Measurements from ENCODE around the gene TCTN3.

TCTN3 gene

GRCh38 chr10:95653895-95654294, 39.8 kb downstream of the TCTN3 start:
- Histone ChIP-seq H3K4me1 (ENCODE audit: control insufficient read depth in 1 of 2, insufficient read depth in 2 of 2, low read length in 2 of 2) (peaks cover 0 to 4% of the 10 kb centered on the region in 2 donors), H3K4me3 (ENCODE audit: low read depth in 1 of 2, low read length in 2 of 2) (no peak overlapping the region), H3K9me3 (ENCODE audit: control insufficient read depth in 1 of 2, low read length in 2 of 2) (peaks cover 0 to 3% of the 10 kb centered on the region in 2 donors), H3K27me3 (ENCODE audit: low read depth, low read length) (no peaks in the 10 kb centered on the region), H3K27ac (ENCODE audit: low read length) (no peak overlapping the region), H3K36me3 (ENCODE audit: control insufficient read depth in 1 of 2, insufficient read depth in 2 of 2, low read length in 2 of 2) (peaks cover 1 to 21% of the 10 kb centered on the region in 2 donors)

- no peak overlapping the region for H3K4me3 ChIP-seq (ENCODE audit: low read depth in 1 of 2, low read length in 2 of 2)
- peaks cover 0 to 3% of the 10 kb centered on the region in 2 donors for H3K9me3 ChIP-seq (ENCODE audit: control insufficient read depth in 1 of 2, low read length in 2 of 2)
- H3K27me3 ChIP-seq (ENCODE audit: low read depth, low read length): no peaks in the 10 kb centered on the region
- H3K4me1 ChIP-seq (ENCODE audit: control insufficient read depth in 1 of 2, insufficient read depth in 2 of 2, low read length in 2 of 2): peaks cover 0 to 4% of the 10 kb centered on the region in 2 donors
- no peak overlapping the region for H3K27ac ChIP-seq (ENCODE audit: low read length)
- H3K36me3 ChIP-seq (ENCODE audit: control insufficient read depth in 1 of 2, insufficient read depth in 2 of 2, low read length in 2 of 2): peaks cover 10 to 33% of the 10 kb centered on the region in 2 donors
These were observed 42.2 kb downstream of the TCTN3 start for GRCh38 chr10:95651346-95652060.

GRCh38 chr10:95650232-95650631, 43.5 kb downstream of the TCTN3 start:
- Histone ChIP-seq H3K4me3 (ENCODE audit: low read depth in 1 of 2, low read length in 2 of 2) (no peak overlapping the region), H3K27ac (ENCODE audit: low read length) (no peak overlapping the region), H3K4me1 (ENCODE audit: control insufficient read depth in 1 of 2, insufficient read depth in 2 of 2, low read length in 2 of 2) (no peaks in the 10 kb centered on the region), H3K9me3 (ENCODE audit: control insufficient read depth in 1 of 2, low read length in 2 of 2) (peaks cover 0 to 3% of the 10 kb centered on the region in 2 donors), H3K27me3 (ENCODE audit: low read depth, low read length) (no peaks in the 10 kb centered on the region), H3K36me3 (ENCODE audit: control insufficient read depth in 1 of 2, insufficient read depth in 2 of 2, low read length in 2 of 2) (peaks cover 10 to 41% of the 10 kb centered on the region in 2 donors)

- Histone ChIP-seq H3K27me3 (ENCODE audit: low read depth, low read length) (no peaks in the 10 kb centered on the region), H3K36me3 (ENCODE audit: control insufficient read depth in 1 of 2, insufficient read depth in 2 of 2, low read length in 2 of 2) (peaks cover 10 to 41% of the 10 kb centered on the region in 2 donors), H3K9me3 (ENCODE audit: control insufficient read depth in 1 of 2, low read length in 2 of 2) (peaks cover 0 to 3% of the 10 kb centered on the region in 2 donors), H3K4me3 (ENCODE audit: low read depth in 1 of 2, low read length in 2 of 2) (no peak overlapping the region), H3K27ac (ENCODE audit: low read length) (no peak overlapping the region), H3K4me1 (ENCODE audit: control insufficient read depth in 1 of 2, insufficient read depth in 2 of 2, low read length in 2 of 2) (no peaks in the 10 kb centered on the region)
These were observed 45.6 kb downstream of the TCTN3 start for GRCh38 chr10:95648138-95648537.

GRCh38 chr10:95646160-95646559, 47.6 kb downstream of the TCTN3 start:
- Histone ChIP-seq H3K27me3 (ENCODE audit: low read depth, low read length) (no peaks in the 10 kb centered on the region), H3K36me3 (ENCODE audit: control insufficient read depth in 1 of 2, insufficient read depth in 2 of 2, low read length in 2 of 2) (peaks cover 20 to 38% of the 10 kb centered on the region in 2 donors), H3K4me3 (ENCODE audit: low read depth in 1 of 2, low read length in 2 of 2) (no peak overlapping the region), H3K4me1 (ENCODE audit: control insufficient read depth in 1 of 2, insufficient read depth in 2 of 2, low read length in 2 of 2) (no peaks in the 10 kb centered on the region), H3K27ac (ENCODE audit: low read length) (peak overlapping the region; percentile 18), H3K9me3 (ENCODE audit: control insufficient read depth in 1 of 2, low read length in 2 of 2) (no peaks in the 10 kb centered on the region)

GRCh38 chr10:95644901-95645300, 48.8 kb downstream of the TCTN3 start:
- Histone ChIP-seq H3K4me3 (ENCODE audit: low read depth in 1 of 2, low read length in 2 of 2) (no peak overlapping the region), H3K27ac (ENCODE audit: low read length) (no peak overlapping the region), H3K9me3 (ENCODE audit: control insufficient read depth in 1 of 2, low read length in 2 of 2) (no peaks in the 10 kb centered on the region), H3K27me3 (ENCODE audit: low read depth, low read length) (no peaks in the 10 kb centered on the region), H3K36me3 (ENCODE audit: control insufficient read depth in 1 of 2, insufficient read depth in 2 of 2, low read length in 2 of 2) (peaks cover 30 to 49% of the 10 kb centered on the region in 2 donors), H3K4me1 (ENCODE audit: control insufficient read depth in 1 of 2, insufficient read depth in 2 of 2, low read length in 2 of 2) (no peaks in the 10 kb centered on the region)

- Histone ChIP-seq H3K27ac (ENCODE audit: low read length) (no peak overlapping the region), H3K27me3 (ENCODE audit: low read depth, low read length) (no peaks in the 10 kb centered on the region), H3K9me3 (ENCODE audit: control insufficient read depth in 1 of 2, low read length in 2 of 2) (no peaks in the 10 kb centered on the region), H3K36me3 (ENCODE audit: control insufficient read depth in 1 of 2, insufficient read depth in 2 of 2, low read length in 2 of 2) (peaks cover 42 to 52% of the 10 kb centered on the region in 2 donors), H3K4me3 (ENCODE audit: low read depth in 1 of 2, low read length in 2 of 2) (no peak overlapping the region), H3K4me1 (ENCODE audit: control insufficient read depth in 1 of 2, insufficient read depth in 2 of 2, low read length in 2 of 2) (no peaks in the 10 kb centered on the region)
These were observed 52.8 kb downstream of the TCTN3 start for GRCh38 chr10:95640891-95641315.

GRCh38 chr10:95637911-95638310, 55.8 kb downstream of the TCTN3 start:
- Histone ChIP-seq H3K4me1 (ENCODE audit: control insufficient read depth in 1 of 2, insufficient read depth in 2 of 2, low read length in 2 of 2) (no peaks in the 10 kb centered on the region), H3K27ac (ENCODE audit: low read length) (no peak overlapping the region), H3K27me3 (ENCODE audit: low read depth, low read length) (no peaks in the 10 kb centered on the region), H3K9me3 (ENCODE audit: control insufficient read depth in 1 of 2, low read length in 2 of 2) (no peaks in the 10 kb centered on the region), H3K36me3 (ENCODE audit: control insufficient read depth in 1 of 2, insufficient read depth in 2 of 2, low read length in 2 of 2) (peaks cover 60 to 68% of the 10 kb centered on the region in 2 donors), H3K4me3 (ENCODE audit: low read depth in 1 of 2, low read length in 2 of 2) (no peak overlapping the region)

- no peak overlapping the region for H3K27ac ChIP-seq (ENCODE audit: low read length)
- no peaks in the 10 kb centered on the region for H3K27me3 ChIP-seq (ENCODE audit: low read depth, low read length)
- no peaks in the 10 kb centered on the region for H3K4me1 ChIP-seq (ENCODE audit: control insufficient read depth in 1 of 2, insufficient read depth in 2 of 2, low read length in 2 of 2)
- H3K9me3 ChIP-seq (ENCODE audit: control insufficient read depth in 1 of 2, low read length in 2 of 2): no peaks in the 10 kb centered on the region
- H3K4me3 ChIP-seq (ENCODE audit: low read depth in 1 of 2, low read length in 2 of 2): no peak overlapping the region
- peaks cover 57 to 69% of the 10 kb centered on the region in 2 donors for H3K36me3 ChIP-seq (ENCODE audit: control insufficient read depth in 1 of 2, insufficient read depth in 2 of 2, low read length in 2 of 2)
These were observed 56.6 kb downstream of the TCTN3 start for GRCh38 chr10:95637140-95637539.

GRCh38 chr10:95635319-95635733, 58.4 kb downstream of the TCTN3 start:
- Histone ChIP-seq H3K4me1 (ENCODE audit: control insufficient read depth in 1 of 2, insufficient read depth in 2 of 2, low read length in 2 of 2) (no peaks in the 10 kb centered on the region), H3K9me3 (ENCODE audit: control insufficient read depth in 1 of 2, low read length in 2 of 2) (no peaks in the 10 kb centered on the region), H3K4me3 (ENCODE audit: low read depth in 1 of 2, low read length in 2 of 2) (no peak overlapping the region), H3K27ac (ENCODE audit: low read length) (no peak overlapping the region), H3K27me3 (ENCODE audit: low read depth, low read length) (no peaks in the 10 kb centered on the region), H3K36me3 (ENCODE audit: control insufficient read depth in 1 of 2, insufficient read depth in 2 of 2, low read length in 2 of 2) (peaks cover 56 to 67% of the 10 kb centered on the region in 2 donors)

- H3K27me3 ChIP-seq (ENCODE audit: low read depth, low read length): no peaks in the 10 kb centered on the region
- H3K4me3 ChIP-seq (ENCODE audit: low read depth in 1 of 2, low read length in 2 of 2): no peak overlapping the region
- no peaks in the 10 kb centered on the region for H3K4me1 ChIP-seq (ENCODE audit: control insufficient read depth in 1 of 2, insufficient read depth in 2 of 2, low read length in 2 of 2)
- peak overlapping the region; percentile 46 for H3K27ac ChIP-seq (ENCODE audit: low read length)
- peaks cover 65 to 69% of the 10 kb centered on the region in 2 donors for H3K36me3 ChIP-seq (ENCODE audit: control insufficient read depth in 1 of 2, insufficient read depth in 2 of 2, low read length in 2 of 2)
- no peaks in the 10 kb centered on the region for H3K9me3 ChIP-seq (ENCODE audit: control insufficient read depth in 1 of 2, low read length in 2 of 2)
These were observed 64.9 kb downstream of the TCTN3 start for GRCh38 chr10:95628786-95629185.

- Histone ChIP-seq H3K4me1 (ENCODE audit: control insufficient read depth in 1 of 2, insufficient read depth in 2 of 2, low read length in 2 of 2) (no peaks in the 10 kb centered on the region), H3K27me3 (ENCODE audit: low read depth, low read length) (no peaks in the 10 kb centered on the region), H3K4me3 (ENCODE audit: low read depth in 1 of 2, low read length in 2 of 2) (no peak overlapping the region), H3K36me3 (ENCODE audit: control insufficient read depth in 1 of 2, insufficient read depth in 2 of 2, low read length in 2 of 2) (peaks cover 49 to 54% of the 10 kb centered on the region in 2 donors), H3K27ac (ENCODE audit: low read length) (no peak overlapping the region), H3K9me3 (ENCODE audit: control insufficient read depth in 1 of 2, low read length in 2 of 2) (no peaks in the 10 kb centered on the region)
These were observed 67.2 kb downstream of the TCTN3 start for GRCh38 chr10:95626500-95626899.
